Cardiac fibroblast (primary cell): ENCODE data around the gene CMKLR1.

Source experiments
- DNase-seq, 2 donors: peaks; one replicate each; pipeline versions ENCODE4 v3.0.0 to v3.0.0-alpha.2; 2010; ENCODE audit warnings: low read depth in 2 of 2
- H3K4me3 ChIP-seq, 2 donors: replicated peaks in 1 of 2; 1 replicate in 1 of 2; 2 replicates in 1 of 2; pipeline ENCODE4 v1.5.1; 2011; ENCODE audit warnings: low read depth in 2 of 2, low read length in 2 of 2, mild to moderate bottlenecking in 2 of 2, moderate library complexity in 1 of 2
- TF ChIP-seq, protein P1 (sequence below): IDR thresholded peaks from one replicate; pipeline ENCODE4 v1.5.1; 2011; ENCODE audit warnings: low read depth, mild to moderate bottlenecking, low read length, inconsistent platforms

The CMKLR1 gene

DNA sequence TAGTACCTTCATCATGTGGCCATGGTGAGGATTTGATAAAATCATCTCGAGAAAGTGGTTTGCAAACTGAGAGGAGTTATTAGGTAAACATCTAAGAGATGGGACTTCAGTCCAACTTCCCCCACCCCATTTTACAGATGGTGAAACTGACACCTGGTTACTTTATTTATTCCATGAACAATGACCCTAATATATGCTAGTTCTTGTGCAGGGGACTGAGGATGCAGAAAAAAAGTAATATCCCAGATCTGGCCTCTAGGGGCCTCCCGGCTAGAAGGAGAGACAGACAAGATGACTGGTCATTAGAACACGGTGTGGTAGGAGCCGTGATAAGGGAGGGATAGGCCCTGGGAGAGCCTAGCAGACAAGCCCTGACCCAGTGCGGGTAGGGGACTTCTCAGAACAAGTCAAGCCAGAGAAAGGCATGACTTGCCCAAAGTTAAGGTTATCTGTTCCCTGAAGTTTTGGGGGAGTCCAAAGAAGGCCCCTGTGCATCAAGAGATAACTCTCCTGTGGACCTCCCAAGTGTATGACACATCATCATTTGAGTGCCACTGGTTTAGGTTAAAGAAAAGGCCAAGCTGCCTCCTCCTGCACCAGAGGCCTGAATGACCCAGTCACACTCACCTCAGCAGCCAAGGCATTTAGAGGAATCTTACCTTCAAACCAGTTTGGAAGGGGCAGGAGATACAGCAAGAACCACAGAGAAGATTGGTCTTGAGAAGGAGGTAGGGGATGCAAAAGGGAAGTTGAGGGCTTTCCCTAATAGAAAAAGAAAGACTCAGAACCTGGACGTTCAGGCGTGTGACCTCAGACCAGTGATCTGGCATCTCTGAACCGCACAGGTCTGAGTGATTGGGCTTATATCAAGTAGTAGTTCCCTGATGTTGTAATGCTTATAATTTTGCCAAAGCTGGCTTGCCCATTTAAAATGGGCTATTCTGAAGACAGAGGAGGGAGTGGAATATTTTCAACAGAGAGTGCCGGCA is 1.6 kb downstream of the CMKLR1 start:
- peak; percentile 3 to 14 for DNase-seq
- H3K4me3 ChIP-seq, result no peak overlapping the region
- TF ChIP-seq, protein P1, sequence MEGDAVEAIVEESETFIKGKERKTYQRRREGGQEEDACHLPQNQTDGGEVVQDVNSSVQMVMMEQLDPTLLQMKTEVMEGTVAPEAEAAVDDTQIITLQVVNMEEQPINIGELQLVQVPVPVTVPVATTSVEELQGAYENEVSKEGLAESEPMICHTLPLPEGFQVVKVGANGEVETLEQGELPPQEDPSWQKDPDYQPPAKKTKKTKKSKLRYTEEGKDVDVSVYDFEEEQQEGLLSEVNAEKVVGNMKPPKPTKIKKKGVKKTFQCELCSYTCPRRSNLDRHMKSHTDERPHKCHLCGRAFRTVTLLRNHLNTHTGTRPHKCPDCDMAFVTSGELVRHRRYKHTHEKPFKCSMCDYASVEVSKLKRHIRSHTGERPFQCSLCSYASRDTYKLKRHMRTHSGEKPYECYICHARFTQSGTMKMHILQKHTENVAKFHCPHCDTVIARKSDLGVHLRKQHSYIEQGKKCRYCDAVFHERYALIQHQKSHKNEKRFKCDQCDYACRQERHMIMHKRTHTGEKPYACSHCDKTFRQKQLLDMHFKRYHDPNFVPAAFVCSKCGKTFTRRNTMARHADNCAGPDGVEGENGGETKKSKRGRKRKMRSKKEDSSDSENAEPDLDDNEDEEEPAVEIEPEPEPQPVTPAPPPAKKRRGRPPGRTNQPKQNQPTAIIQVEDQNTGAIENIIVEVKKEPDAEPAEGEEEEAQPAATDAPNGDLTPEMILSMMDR, result no peak

DNA sequence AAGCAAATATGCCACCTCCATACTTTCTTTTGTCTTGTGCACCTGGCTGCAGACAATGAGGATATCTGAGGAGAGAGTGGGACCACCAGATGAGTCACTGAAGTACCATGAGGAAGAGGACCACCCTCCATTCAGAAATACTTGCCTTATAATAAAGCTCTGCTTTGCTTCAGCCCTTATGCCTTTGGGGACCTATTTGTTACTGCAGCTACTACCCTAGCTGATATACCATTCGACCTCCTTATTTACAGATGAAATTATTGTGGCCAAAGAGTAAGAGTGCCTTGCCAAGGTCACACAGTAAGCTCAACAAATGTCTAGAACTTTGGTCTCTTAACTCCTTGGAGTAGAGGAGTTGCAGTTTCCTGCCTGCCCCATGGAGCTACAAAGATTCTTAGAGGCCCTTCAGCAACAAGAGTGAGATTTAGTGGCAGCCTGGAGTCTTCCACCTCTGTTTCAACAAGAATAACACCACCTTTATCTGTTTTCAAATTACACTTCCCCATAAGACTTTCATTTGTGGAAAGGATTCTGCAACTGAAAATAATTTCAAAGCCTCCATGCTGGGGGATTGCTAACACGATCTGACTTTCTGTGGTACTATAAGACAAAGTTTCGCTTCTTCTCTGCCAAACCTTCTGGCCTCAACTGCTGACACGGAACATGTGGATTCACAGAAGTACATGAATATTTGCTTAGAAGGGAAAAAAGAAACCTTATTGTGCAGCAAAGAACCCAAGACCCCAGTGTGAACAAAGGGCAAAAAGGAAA is 3.6 kb downstream of the CMKLR1 start:
- no peak for DNase-seq
- TF ChIP-seq, protein P1, result no peak
- no peak overlapping the region for H3K4me3 ChIP-seq

DNA sequence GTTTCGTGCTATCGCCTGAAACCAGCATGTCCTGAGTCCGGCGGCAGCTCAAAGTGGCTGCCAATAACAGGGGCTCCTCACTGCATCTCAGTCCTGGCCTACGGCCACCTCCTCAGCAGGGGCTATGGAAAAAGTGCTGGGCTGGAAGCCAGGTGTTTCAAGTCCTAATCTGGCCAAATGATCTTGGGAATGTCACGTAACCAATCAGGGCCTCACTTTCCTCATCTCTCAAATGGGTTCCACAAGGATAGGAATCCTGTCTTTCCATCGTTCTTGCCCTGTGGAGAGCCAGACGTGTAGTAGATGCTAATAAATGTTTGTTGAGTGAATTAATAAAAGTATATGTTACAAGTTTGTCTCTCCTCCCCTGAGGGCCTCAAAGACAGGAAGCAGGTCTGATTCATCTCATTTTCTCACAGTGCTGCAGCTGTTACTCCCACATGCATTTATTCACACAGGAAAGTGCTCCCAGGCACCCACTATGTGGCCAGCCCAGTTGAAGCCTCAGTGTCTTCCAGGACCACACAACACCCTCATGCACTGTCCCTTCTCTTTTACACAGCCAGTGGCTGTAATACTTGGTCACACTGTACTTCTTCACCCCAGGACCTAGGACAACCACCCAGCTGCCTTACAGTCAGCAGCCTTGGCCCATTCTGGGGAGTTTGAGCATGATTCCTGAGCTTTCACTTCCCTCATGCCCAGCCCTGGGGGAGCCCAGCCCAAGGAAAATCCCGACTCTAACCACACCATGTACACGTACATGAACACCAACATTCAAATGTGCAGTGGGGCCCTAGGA is 5.0 kb downstream of the CMKLR1 start:
- TF ChIP-seq, protein P1, result no peak
- no peak overlapping the region for H3K4me3 ChIP-seq
- DNase-seq, result peak; percentile 5 to 15

DNA sequence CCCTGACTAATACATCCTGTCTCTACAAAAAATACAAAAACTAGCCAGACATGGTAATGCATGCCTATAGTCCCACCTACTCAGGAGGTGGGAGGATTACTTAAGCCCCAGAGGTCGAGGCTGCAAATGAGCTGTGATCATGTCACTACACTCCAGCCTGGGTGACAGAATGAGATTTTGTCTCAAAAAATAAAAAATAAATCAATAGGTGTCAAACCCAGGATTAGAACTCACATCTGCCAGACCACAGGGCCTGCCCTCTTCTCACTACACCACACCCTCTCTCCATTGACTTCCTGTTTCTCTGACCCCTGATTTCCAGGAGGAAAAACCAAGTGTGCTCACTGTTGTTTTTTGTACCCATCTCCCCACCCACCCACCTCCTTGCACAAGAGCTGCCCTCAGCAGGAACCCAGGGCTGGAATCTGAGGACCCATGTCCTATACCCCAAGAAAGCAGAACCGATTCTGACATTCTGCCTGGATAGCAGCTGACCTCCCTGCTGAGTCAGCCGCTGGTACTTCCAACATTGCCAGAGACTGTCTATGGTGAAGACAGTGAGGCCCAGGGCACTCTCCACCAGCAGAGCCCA is 6.2 kb downstream of the CMKLR1 start:
- no peak for DNase-seq
- TF ChIP-seq, protein P1, result no peak
- no peak overlapping the region for H3K4me3 ChIP-seq

DNA sequence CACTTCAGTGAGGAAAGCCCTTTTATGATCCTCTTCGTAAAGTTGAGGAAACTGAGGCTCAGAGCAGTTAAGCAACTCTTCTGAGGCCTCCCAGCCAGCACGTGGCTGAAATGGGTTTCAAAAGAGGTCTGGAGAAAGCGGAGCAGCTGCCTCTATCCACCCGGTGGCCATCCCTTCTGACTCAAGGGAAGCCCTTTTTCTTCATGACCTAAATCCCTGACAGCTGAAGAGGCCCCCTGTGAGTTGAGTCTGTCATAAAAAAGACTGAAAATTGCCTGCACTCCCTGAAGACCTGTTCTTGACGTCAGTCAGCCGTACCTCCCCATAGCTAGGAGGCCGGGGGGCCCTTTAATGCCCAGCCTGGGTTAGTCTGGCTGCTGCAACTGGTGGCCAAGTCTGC is 10.7 kb downstream of the CMKLR1 start:
- DNase-seq, result no peak
- TF ChIP-seq, protein P1, result no peak
- no peak overlapping the region for H3K4me3 ChIP-seq
